ENCODE results near the gene OGDH.

GRCh38 chr7:44748948-44749731 lies 142.7 kb downstream of the OGDH start:
- TF ChIP-seq EP300 (IDR thresholded peaks at IDR 0.05), result no peak
- no peak for TF ChIP-seq CTCF (IDR thresholded peaks at IDR 0.05)
- no peak for TF ChIP-seq POLR2A (IDR thresholded peaks at IDR 0.05)
